ENCODE measurements around the gene LTBP1.

DNA sequence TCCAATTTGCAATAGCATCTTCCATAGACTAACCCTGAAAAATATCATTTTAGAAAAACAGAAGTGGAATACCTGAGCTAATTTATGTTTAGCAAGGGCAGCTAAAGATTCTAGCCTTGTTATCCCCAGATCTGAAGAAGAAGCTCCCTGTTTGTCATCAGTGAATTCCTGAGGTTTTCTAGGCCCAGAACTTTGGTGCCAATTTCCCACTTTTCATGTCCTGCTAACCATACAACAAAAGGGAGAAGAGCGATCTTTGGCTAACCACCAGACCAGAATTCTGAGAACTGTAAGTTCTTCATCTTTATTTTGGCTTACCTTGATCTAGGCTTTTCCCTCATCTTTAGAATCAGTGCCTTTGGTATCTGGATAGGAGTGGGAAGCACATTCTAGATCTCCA is 478.4 kb downstream of the LTBP1 start:
- TF ChIP-seq, protein P1, sequence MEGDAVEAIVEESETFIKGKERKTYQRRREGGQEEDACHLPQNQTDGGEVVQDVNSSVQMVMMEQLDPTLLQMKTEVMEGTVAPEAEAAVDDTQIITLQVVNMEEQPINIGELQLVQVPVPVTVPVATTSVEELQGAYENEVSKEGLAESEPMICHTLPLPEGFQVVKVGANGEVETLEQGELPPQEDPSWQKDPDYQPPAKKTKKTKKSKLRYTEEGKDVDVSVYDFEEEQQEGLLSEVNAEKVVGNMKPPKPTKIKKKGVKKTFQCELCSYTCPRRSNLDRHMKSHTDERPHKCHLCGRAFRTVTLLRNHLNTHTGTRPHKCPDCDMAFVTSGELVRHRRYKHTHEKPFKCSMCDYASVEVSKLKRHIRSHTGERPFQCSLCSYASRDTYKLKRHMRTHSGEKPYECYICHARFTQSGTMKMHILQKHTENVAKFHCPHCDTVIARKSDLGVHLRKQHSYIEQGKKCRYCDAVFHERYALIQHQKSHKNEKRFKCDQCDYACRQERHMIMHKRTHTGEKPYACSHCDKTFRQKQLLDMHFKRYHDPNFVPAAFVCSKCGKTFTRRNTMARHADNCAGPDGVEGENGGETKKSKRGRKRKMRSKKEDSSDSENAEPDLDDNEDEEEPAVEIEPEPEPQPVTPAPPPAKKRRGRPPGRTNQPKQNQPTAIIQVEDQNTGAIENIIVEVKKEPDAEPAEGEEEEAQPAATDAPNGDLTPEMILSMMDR (IDR thresholded peaks at IDR 0.05), result no peak
- TF ChIP-seq EP300 (IDR thresholded peaks at IDR 0.05), result no peak
- no peak for TF ChIP-seq POLR2A (IDR thresholded peaks at IDR 0.05)
- no peak for TF ChIP-seq POLR2AphosphoS5 (IDR thresholded peaks at IDR 0.05)
